ENCODE results near the gene DGKD. TPM values are rescaled to one million over a fixed set of nuclear protein-coding genes. Genes with fewer than 3 reads are reported as not detected.

The DGKD gene
- total RNA-seq, 6 experiments from 2014 or later: 6.5 to 16.6 (median 14.2) TPM

DNA sequence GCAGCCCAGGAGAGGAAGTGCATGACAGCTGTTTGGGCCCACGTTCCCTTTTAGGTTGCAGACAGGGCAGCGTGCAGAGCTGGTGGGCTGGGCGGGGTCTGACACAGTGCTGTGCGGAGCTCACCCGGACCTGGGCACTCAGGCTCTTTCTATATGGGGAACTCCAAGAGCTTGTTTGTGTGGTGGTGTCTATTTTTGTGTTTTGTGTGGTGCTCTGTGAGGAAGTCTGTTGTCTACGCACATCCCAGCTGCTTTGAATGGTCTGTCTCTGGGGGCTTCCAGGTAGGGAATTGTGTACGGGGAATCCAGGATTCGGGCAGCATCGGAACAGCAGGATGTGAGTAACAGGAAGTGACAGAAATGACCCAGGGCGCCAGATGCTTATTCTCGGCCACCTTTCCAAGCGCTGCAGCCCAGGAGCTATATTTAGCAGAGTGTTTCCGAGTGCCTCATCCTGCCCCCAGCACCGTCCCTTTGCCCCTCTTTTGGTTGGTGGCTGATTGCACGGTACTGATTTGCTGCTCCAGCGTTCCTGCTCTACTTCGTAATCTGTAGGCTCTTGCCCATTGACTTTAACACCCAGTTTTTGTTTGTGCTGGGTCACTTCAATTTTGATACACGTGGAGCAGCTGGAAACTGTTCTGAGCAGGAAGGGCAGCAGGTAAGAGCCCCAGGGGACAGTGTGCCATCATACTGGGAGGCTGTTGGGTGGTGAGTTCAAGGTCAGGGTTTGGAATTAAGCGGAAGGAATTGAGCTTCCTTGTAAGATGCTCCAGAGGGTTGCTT, 64.7 kb downstream of the DGKD start:
- no peak for DNase-seq
- TF ChIP-seq POLR2A (IDR thresholded peaks at IDR 0.05): no peak
- TF ChIP-seq, protein P1, sequence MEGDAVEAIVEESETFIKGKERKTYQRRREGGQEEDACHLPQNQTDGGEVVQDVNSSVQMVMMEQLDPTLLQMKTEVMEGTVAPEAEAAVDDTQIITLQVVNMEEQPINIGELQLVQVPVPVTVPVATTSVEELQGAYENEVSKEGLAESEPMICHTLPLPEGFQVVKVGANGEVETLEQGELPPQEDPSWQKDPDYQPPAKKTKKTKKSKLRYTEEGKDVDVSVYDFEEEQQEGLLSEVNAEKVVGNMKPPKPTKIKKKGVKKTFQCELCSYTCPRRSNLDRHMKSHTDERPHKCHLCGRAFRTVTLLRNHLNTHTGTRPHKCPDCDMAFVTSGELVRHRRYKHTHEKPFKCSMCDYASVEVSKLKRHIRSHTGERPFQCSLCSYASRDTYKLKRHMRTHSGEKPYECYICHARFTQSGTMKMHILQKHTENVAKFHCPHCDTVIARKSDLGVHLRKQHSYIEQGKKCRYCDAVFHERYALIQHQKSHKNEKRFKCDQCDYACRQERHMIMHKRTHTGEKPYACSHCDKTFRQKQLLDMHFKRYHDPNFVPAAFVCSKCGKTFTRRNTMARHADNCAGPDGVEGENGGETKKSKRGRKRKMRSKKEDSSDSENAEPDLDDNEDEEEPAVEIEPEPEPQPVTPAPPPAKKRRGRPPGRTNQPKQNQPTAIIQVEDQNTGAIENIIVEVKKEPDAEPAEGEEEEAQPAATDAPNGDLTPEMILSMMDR (IDR thresholded peaks at IDR 0.05): no peak
- Histone ChIP-seq H3K36me3 (no peaks in the 10 kb centered on the region), H3K9me3 (no peaks in the 10 kb centered on the region), H3K27me3 (no peaks in the 10 kb centered on the region), H3K27ac (peak overlapping the region in 1 of 3 donors; percentile 2), H3K4me3 (no peak overlapping the region), H3K4me1 (peaks cover 0 to 17% (median 3%) of the 10 kb centered on the region in 4 donors)
- WGBS (ENCODE audit: insufficient coverage, low coverage, low lambda C conversion rate, missing lambda C conversion rate): 48% methylated on average over 9 of the region's 19 CpGs
- ATAC-seq: peak; percentile 47 to 65 (median 61)
- intact Hi-C loops (cut with DNase I): no loop called here

DNA sequence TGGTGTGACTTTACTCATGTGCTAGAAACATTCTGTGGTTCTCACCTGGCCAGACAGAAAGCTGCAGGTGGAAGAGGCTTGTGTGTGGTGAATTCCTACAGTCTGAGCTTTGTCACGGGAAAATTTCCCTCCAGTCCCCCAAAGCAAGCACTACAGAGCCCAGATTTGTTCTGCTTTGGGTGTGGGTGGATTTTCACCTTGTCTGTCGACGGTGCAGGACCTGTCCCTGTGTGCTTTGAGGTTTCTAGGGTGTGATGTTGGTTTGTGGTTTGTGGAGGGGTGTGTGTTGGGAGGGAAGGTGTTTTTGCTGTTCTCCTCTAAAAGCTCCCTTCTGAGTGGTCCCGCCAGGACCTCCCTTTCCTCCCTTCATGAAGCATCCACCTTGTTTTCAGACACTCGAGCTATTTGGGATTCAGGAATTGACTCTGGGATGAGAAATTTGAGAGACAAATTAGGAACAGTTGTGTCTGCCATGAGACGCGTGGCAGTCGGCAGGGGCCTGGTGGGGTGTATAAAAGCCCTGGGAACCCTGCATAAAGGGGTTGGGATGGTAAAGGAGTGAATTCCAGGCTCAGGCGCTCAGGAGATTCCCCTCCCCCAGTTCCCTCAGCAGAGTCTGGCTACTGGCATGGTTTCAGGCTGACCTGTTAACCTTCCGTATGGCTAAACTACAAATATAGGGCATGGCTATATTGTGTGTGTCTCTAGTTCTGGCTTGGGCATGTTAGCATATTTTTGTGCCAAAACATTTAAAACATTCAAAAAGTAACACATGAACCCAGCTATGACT, 65.5 kb downstream of the DGKD start:
- no peaks in the 10 kb centered on the region for H3K36me3 ChIP-seq
- H3K27me3 ChIP-seq: no peaks in the 10 kb centered on the region
- intact Hi-C loops (cut with DNase I): no loop called here
- no peaks in the 10 kb centered on the region for H3K9me3 ChIP-seq
- ATAC-seq (peak in 1 of 4 donors; percentile 12), DNase-seq (no peak)
- peak overlapping the region in 1 of 3 donors; percentile 2 for H3K27ac ChIP-seq
- peaks cover 0 to 8% (median 2%) of the 10 kb centered on the region in 4 donors for H3K4me1 ChIP-seq
- no peak overlapping the region for H3K4me3 ChIP-seq
- WGBS (ENCODE audit: insufficient coverage, low coverage, low lambda C conversion rate, missing lambda C conversion rate): 76% methylated on average over 9 of the region's 10 CpGs
- TF ChIP-seq, protein P1 (IDR thresholded peaks at IDR 0.05): no peak
- no peak for TF ChIP-seq POLR2A (IDR thresholded peaks at IDR 0.05)

- DNase-seq (no peak), ATAC-seq (no peak)
- Histone ChIP-seq H3K4me1 (no peaks in the 10 kb centered on the region), H3K4me3 (no peak overlapping the region), H3K36me3 (no peaks in the 10 kb centered on the region), H3K27ac (no peak overlapping the region), H3K9me3 (no peaks in the 10 kb centered on the region), H3K27me3 (no peaks in the 10 kb centered on the region)
- intact Hi-C loops (cut with DNase I): no loop called here
- WGBS (ENCODE audit: insufficient coverage, low coverage, low lambda C conversion rate, missing lambda C conversion rate): 78% methylated on average over 11 of the region's 14 CpGs
- TF ChIP-seq, protein P1 (IDR thresholded peaks at IDR 0.05): no peak
- TF ChIP-seq POLR2A (IDR thresholded peaks at IDR 0.05): no peak
Observed at GRCh38 chr2:233421091-233421816, 67.0 kb downstream of the DGKD start.

DNA sequence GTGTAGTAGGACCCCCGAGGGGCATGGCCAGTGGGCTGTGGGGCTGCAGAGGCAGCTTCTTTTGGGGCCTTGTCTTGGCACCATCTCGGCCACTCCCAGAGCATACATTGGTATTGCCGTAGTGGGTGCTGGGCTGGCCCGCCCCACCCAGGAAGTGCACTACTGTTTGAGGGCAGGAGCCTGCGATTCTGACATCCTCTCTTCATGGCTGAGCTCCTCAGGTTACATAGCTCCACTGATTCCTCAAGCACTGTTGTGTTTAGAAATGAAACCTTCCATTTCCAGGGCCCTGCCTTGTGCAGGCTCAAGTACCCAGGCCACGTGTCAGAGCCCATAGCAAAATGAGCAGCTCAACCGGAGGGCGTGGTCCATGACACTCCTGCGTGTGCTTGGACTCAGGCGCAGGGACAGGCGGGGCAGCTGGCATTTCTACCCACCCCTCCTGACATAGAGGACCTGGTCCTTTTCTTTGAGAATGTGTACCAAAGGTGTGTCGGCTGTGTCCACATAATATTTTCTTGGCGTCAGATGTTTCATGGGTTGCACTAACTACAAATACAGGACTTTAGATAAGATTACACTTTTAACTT, 67.9 kb downstream of the DGKD start:
- TF ChIP-seq POLR2A (IDR thresholded peaks at IDR 0.05): no peak
- TF ChIP-seq, protein P1 (IDR thresholded peaks at IDR 0.05): no peak
- Histone ChIP-seq H3K9me3 (no peaks in the 10 kb centered on the region), H3K4me1 (no peaks in the 10 kb centered on the region), H3K36me3 (no peaks in the 10 kb centered on the region), H3K27ac (no peak overlapping the region), H3K4me3 (no peak overlapping the region), H3K27me3 (no peaks in the 10 kb centered on the region)
- 83% methylated on average over 2 of the region's 13 CpGs for WGBS (ENCODE audit: insufficient coverage, low coverage, low lambda C conversion rate, missing lambda C conversion rate)
- peak in 2 of 4 donors; percentile 29 to 32 for ATAC-seq
- no peak for DNase-seq
- intact Hi-C loops (cut with DNase I): no loop called here
